CD4-positive, alpha-beta T cell (primary cell): ENCODE measurements around the gene PYHIN1. TPM values are rescaled to one million over a fixed set of nuclear protein-coding genes. Genes with fewer than 3 reads are reported as not detected.
A peak's percentile ranks its signal among the peaks of the same experiment; 100 is the strongest.

Experiments
- ATAC-seq: fragments of 200-7000 bp; cut with Tn5 transposase; one replicate; pipeline ENCODE4 v1.10.0; 2022; ENCODE audit warnings: mild to moderate bottlenecking; ENCODE audit not compliant: poor library complexity
- CTCF ChIA-PET: fragments of 350-600 bp; sonication (Branson Sonifier 250); formaldehyde crosslinking; loops from one replicate; lab custom pipeline; 2021; ENCODE audit warnings: antibody characterized with exemption, inconsistent platforms; lab: Charles Lee
- POLR2A ChIA-PET: fragments of 350-600 bp; sonication (Branson Sonifier 250); formaldehyde crosslinking; loops from one replicate; lab custom pipeline; 2021; ENCODE audit warnings: antibody characterized with exemption, inconsistent platforms; lab: Charles Lee
- DNase-seq, 14 experiments: peaks; one replicate each; pipeline ENCODE4 v3.0.0-alpha.2; 2013 to 2020; ENCODE audit warnings: mixed read lengths in 2 of 14
- H3K27ac ChIP-seq, 2 donors: one replicate each; pipeline versions ENCODE4 v1.5.1 to v1.7.0; 2013; ENCODE audit warnings: low read length in 2 of 2, low read depth in 1 of 2, mild to moderate bottlenecking in 1 of 2
- H3K27me3 ChIP-seq, 2 experiments: 1 replicate in 1 of 2; 2 replicates in 1 of 2; pipeline versions ENCODE4 v1.6.1 to v1.7.0; 2013; ENCODE audit warnings: low read length in 2 of 2, control low read depth in 1 of 2, mild to moderate bottlenecking in 1 of 2, moderate library complexity in 1 of 2; ENCODE audit not compliant: insufficient read depth in 2 of 2, control insufficient read depth in 1 of 2
- H3K36me3 ChIP-seq: one replicate; pipeline ENCODE4 v1.6.1; 2013; ENCODE audit warnings: low read length, control low read depth; ENCODE audit not compliant: insufficient read depth
- H3K4me1 ChIP-seq: one replicate; pipeline ENCODE4 v1.6.1; 2013; ENCODE audit warnings: low read length, control low read depth; ENCODE audit not compliant: insufficient read depth
- H3K4me3 ChIP-seq: one replicate; pipeline ENCODE4 v1.5.1; 2013; ENCODE audit warnings: mild to moderate bottlenecking, low read length, moderate library complexity
- H3K9me3 ChIP-seq, 2 experiments: 1 replicate in 1 of 2; 2 replicates in 1 of 2; pipeline versions ENCODE4 v1.6.1 to v1.7.0; 2013; ENCODE audit warnings: low read length in 2 of 2, mild to moderate bottlenecking in 2 of 2, control low read depth in 1 of 2, moderate library complexity in 1 of 2; ENCODE audit not compliant: control insufficient read depth in 1 of 2, insufficient read depth in 1 of 2
- H3K27ac Mint-ChIP-seq: one replicate; pipeline ENCODE4 v1.8.0; 2020; ENCODE audit warnings: mixed read lengths
- H3K27me3 Mint-ChIP-seq: one replicate; pipeline ENCODE4 v1.8.0; 2021; ENCODE audit warnings: mixed read lengths
- H3K36me3 Mint-ChIP-seq: one replicate; pipeline ENCODE4 v1.8.0; 2021; ENCODE audit warnings: low read depth, mixed read lengths
- H3K4me1 Mint-ChIP-seq: one replicate; pipeline ENCODE4 v1.8.0; 2021; ENCODE audit warnings: low read depth, mixed read lengths
- H3K4me3 Mint-ChIP-seq: one replicate; pipeline ENCODE4 v1.8.0; 2020; ENCODE audit warnings: mild to moderate bottlenecking, mixed read lengths
- H3K9me3 Mint-ChIP-seq: one replicate; pipeline ENCODE4 v1.8.0; 2020; ENCODE audit warnings: mixed read lengths
- intact Hi-C, 2 experiments: fragments of 100-400 bp; cut with DNase I in 1 of 2; cut with micrococcal nuclease in 1 of 2; formaldehyde crosslinking; loops; one replicate each; pipeline versions ENCODE4 v1.15.1 to v1.9.0; 2023 to 2025; cut with DNase I, micrococcal nuclease
- polyA plus RNA-seq, 2 donors: library from polyadenylated mRNA; unstranded; fragments of 120-200 nt; gene quantifications; one replicate each; pipeline ENCODE4 v1.2.1, GENCODE V29; 2013
- total RNA-seq, 174 experiments: library from RNA in 2 of 174; stranded (reverse) in 2 of 174; gene quantifications; one replicate each; pipeline ENCODE4 v1.2.3 and lab custom pipeline; 2021 to 2026
- TF ChIP-seq, protein P1 (sequence below): fragments of 200-600 bp; IDR thresholded peaks from one replicate; pipeline ENCODE4 v1.8.0; 2022; ENCODE audit warnings: antibody characterized with exemption, mild to moderate bottlenecking

PYHIN1 gene
- total RNA-seq (10 to 100 TPM; 15.2 to 16.2 TPM), total RNA-seq (lab: John Stamatoyannopoulos, UW) (3.2 to 86.8 (median 33.3) reads per million in 172 experiments)
- polyA plus RNA-seq (2013, experiment 1 of 2) = 57.1 TPM
- 85.8 TPM for polyA plus RNA-seq (2013, experiment 2 of 2)

- ATAC-seq = peak; percentile 81
- intact Hi-C loops = loop anchor here in 1 of 2 experiments (5.0 kb wide), 1 partner anchor 66 kb away; no protein-coding TSS in a partner anchor
- Mint-ChIP-seq H3K9me3 (peaks cover 4% of the 10 kb centered on the region), H3K27ac (peak within 1 kb of the TSS; percentile 84), H3K4me3 (peak within 1 kb of the TSS; percentile 97), H3K27me3 (no peaks in the 10 kb centered on the region), H3K4me1 (peaks cover 32% of the 10 kb centered on the region), H3K36me3 (no peaks in the 10 kb centered on the region)
- TF ChIP-seq, protein P1, sequence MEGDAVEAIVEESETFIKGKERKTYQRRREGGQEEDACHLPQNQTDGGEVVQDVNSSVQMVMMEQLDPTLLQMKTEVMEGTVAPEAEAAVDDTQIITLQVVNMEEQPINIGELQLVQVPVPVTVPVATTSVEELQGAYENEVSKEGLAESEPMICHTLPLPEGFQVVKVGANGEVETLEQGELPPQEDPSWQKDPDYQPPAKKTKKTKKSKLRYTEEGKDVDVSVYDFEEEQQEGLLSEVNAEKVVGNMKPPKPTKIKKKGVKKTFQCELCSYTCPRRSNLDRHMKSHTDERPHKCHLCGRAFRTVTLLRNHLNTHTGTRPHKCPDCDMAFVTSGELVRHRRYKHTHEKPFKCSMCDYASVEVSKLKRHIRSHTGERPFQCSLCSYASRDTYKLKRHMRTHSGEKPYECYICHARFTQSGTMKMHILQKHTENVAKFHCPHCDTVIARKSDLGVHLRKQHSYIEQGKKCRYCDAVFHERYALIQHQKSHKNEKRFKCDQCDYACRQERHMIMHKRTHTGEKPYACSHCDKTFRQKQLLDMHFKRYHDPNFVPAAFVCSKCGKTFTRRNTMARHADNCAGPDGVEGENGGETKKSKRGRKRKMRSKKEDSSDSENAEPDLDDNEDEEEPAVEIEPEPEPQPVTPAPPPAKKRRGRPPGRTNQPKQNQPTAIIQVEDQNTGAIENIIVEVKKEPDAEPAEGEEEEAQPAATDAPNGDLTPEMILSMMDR = no peak
- Histone ChIP-seq H3K4me1 (peaks cover 19% of the 10 kb centered on the region), H3K4me3 (peak within 1 kb of the TSS; percentile 67), H3K27me3 (no peaks in the 10 kb centered on the region), H3K36me3 (no peaks in the 10 kb centered on the region), H3K9me3 (peaks cover 0 to 10% of the 10 kb centered on the region in 2 experiments), H3K27ac (peak within 1 kb of the TSS; percentile 63 to 74)
- CTCF ChIA-PET = no interaction called here
- peak in 8 of 14 experiments; percentile 7 to 85 (median 45) for DNase-seq
- POLR2A ChIA-PET = interaction anchor here (1.3 to 1.5 kb wide), 2 partner anchors 78 to 81 kb away, joined by 3 to 10 read pairs; partner anchors contain the start of gene IFI16
Observed at GRCh38 chr1:158931055-158931737, at the start of gene PYHIN1. PYHIN1 (plus strand) TSS chr1:158931552; CDS start chr1:158936911, 5,359 bp downstream.

- Histone ChIP-seq H3K27me3 (no peaks in the 10 kb centered on the region), H3K36me3 (no peaks in the 10 kb centered on the region), H3K4me1 (no peaks in the 10 kb centered on the region), H3K4me3 (no peak overlapping the region), H3K9me3 (no peaks in the 10 kb centered on the region), H3K27ac (no peak overlapping the region)
- Mint-ChIP-seq H3K27ac (no peak overlapping the region), H3K4me1 (no peaks in the 10 kb centered on the region), H3K27me3 (no peaks in the 10 kb centered on the region), H3K36me3 (no peaks in the 10 kb centered on the region), H3K9me3 (peaks cover 9% of the 10 kb centered on the region), H3K4me3 (no peak overlapping the region)
- TF ChIP-seq, protein P1 = no peak
- CTCF ChIA-PET = no interaction called here
- POLR2A ChIA-PET = no interaction called here
- no peak for DNase-seq
- ATAC-seq = no peak
- intact Hi-C loops = no loop called here
Observed at GRCh38 chr1:158893654-158894053, 37.7 kb upstream of the PYHIN1 start.

DNA sequence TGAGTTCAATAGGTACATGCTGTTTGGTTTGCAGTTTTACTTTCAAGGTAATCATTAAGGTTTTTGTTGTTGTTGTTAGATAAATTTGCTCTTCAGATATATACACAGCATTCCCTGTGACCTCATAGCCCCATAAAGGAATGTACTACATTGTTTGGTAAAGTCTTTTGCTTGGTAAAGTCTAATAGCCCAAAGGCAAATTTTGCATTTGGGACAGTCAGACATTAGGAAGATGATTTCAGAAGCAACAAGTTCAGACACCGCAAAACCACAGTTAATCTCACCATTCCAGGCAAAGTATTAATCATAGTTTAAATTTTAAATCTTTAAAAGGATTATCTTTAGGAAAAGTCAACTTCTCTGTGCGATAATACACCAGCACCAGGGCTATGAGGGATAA is 32.6 kb upstream of the PYHIN1 start:
- TF ChIP-seq, protein P1 = no peak
- intact Hi-C loops = no loop called here
- H3K4me3 ChIP-seq = no peak overlapping the region
- ChIA-PET POLR2A (no interaction called here), CTCF (no interaction called here)
- no peak overlapping the region for H3K4me3 Mint-ChIP-seq
- H3K27me3 ChIP-seq = no peaks in the 10 kb centered on the region
- H3K4me1 Mint-ChIP-seq = no peaks in the 10 kb centered on the region
- no peaks in the 10 kb centered on the region for H3K4me1 ChIP-seq
- H3K9me3 Mint-ChIP-seq = peaks cover 7% of the 10 kb centered on the region
- DNase-seq = no peak
- H3K27me3 Mint-ChIP-seq = peaks cover 20% of the 10 kb centered on the region
- H3K27ac ChIP-seq = no peak overlapping the region
- no peaks in the 10 kb centered on the region for H3K36me3 Mint-ChIP-seq
- no peak for ATAC-seq
- H3K27ac Mint-ChIP-seq = no peak overlapping the region
- no peaks in the 10 kb centered on the region for H3K9me3 ChIP-seq
- H3K36me3 ChIP-seq = no peaks in the 10 kb centered on the region
